PC-9 (cell line): ENCODE measurements around the gene SLC30A10. TPM values are rescaled to one million over a fixed set of nuclear protein-coding genes. Genes with fewer than 3 reads are reported as not detected.
"Not testable (repeated sequence)": the region's sequence is repeated elsewhere in the genome, so short reads cannot be mapped to it uniquely, and the experiment has no call there.

Source experiments
- BruUV-seq: library from RNA; stranded (reverse); fragments of 400-500 nt; replicated peaks from 2 replicates; lab custom pipeline; 2021; lab: Mats Ljungman, UMichigan
- CTCF ChIA-PET: fragments of 300-600 bp; sonication (Branson Sonifier 250); formaldehyde crosslinking; loops from one replicate; lab custom pipeline; 2022; ENCODE audit warnings: antibody characterized with exemption; lab: Charles Lee
- POLR2A ChIA-PET: fragments of 300-600 bp; sonication (Branson Sonifier 250); formaldehyde crosslinking; loops from one replicate; lab custom pipeline; 2022; ENCODE audit warnings: antibody characterized with exemption; ENCODE audit not compliant: unreplicated experiment; lab: Charles Lee
- DNase-seq, 2 experiments: peaks; one replicate each; pipeline versions ENCODE4 v3.0.0 to v3.0.0-alpha.2; 2015 to 2022; ENCODE audit warnings: mixed read lengths in 1 of 2
- H2AFZ ChIP-seq: fragments of 200-600 bp; sonication (generic); 2 replicates; pipeline ENCODE4 v1.8.1; 2017; ENCODE audit warnings: antibody characterized with exemption
- H3F3A ChIP-seq: fragments of 200-600 bp; sonication (generic); 2 replicates; pipeline ENCODE4 v1.8.1; 2017; ENCODE audit warnings: antibody characterized with exemption, mild to moderate bottlenecking, low read depth; ENCODE audit not compliant: insufficient read depth
- H3K27ac ChIP-seq: fragments of 200-600 bp; sonication (generic); 2 replicates; pipeline ENCODE4 v1.6.1; 2016; ENCODE audit warnings: mixed run types
- H3K27me3 ChIP-seq: fragments of 200-600 bp; sonication (generic); 2 replicates; pipeline ENCODE4 v1.6.1; 2016; ENCODE audit warnings: low read depth, mixed run types; ENCODE audit not compliant: insufficient read depth
- H3K36me3 ChIP-seq: fragments of 200-600 bp; sonication (generic); 2 replicates; pipeline ENCODE4 v1.6.1; 2016; ENCODE audit warnings: low read depth, mixed run types
- H3K4me1 ChIP-seq: fragments of 200-600 bp; sonication (generic); replicated peaks from 2 replicates; pipeline ENCODE4 v1.6.1; 2016; ENCODE audit warnings: mixed run types; ENCODE audit not compliant: insufficient read depth
- H3K4me2 ChIP-seq: fragments of 200-600 bp; sonication (generic); 2 replicates; pipeline ENCODE4 v1.6.1; 2017; ENCODE audit warnings: mixed run types
- H3K4me3 ChIP-seq: fragments of 200-600 bp; sonication (generic); 2 replicates; pipeline ENCODE4 v1.6.1; 2016; ENCODE audit warnings: mixed run types
- H3K79me2 ChIP-seq: fragments of 200-600 bp; sonication (generic); 2 replicates; pipeline ENCODE4 v1.6.1; 2017; ENCODE audit warnings: low read depth, mixed run types
- H3K9me2 ChIP-seq: fragments of 200-600 bp; sonication (generic); 2 replicates; pipeline ENCODE4 v1.8.1; 2017; ENCODE audit warnings: mild to moderate bottlenecking; ENCODE audit not compliant: insufficient read depth
- H3K9me3 ChIP-seq: fragments of 200-600 bp; sonication (generic); 2 replicates; pipeline ENCODE4 v1.8.1; 2016; ENCODE audit warnings: low read depth; ENCODE audit not compliant: insufficient read depth
- H4K20me1 ChIP-seq: fragments of 200-600 bp; sonication (generic); 2 replicates; pipeline ENCODE4 v1.8.1; 2017; ENCODE audit not compliant: insufficient read depth
- EZH2 ChIP-seq: fragments of 200-600 bp; sonication (generic); IDR thresholded peaks from 2 replicates; pipeline ENCODE4 v1.8.0; 2017; ENCODE audit warnings: antibody characterized with exemption, low read depth
- intact Hi-C: fragments of 100-400 bp; cut with micrococcal nuclease; formaldehyde crosslinking; loops from one replicate; pipeline ENCODE4 v1.10.0; 2022; ENCODE audit not compliant: unreplicated experiment
- total RNA-seq: library from RNA; stranded (reverse); gene quantifications from 2 replicates; pipeline ENCODE4 v1.2.3, GENCODE V29; 2021
- TF ChIP-seq, protein P1 (sequence below): fragments of 200-600 bp; sonication (generic); conservative IDR thresholded peaks from 2 replicates; pipeline ENCODE4 v1.6.1; 2017; ENCODE audit warnings: mixed run types, antibody characterized with exemption, mild to moderate bottlenecking, moderate library complexity

Gene SLC30A10
- total RNA-seq, 1 experiment from 2014 or later = not detected

DNA sequence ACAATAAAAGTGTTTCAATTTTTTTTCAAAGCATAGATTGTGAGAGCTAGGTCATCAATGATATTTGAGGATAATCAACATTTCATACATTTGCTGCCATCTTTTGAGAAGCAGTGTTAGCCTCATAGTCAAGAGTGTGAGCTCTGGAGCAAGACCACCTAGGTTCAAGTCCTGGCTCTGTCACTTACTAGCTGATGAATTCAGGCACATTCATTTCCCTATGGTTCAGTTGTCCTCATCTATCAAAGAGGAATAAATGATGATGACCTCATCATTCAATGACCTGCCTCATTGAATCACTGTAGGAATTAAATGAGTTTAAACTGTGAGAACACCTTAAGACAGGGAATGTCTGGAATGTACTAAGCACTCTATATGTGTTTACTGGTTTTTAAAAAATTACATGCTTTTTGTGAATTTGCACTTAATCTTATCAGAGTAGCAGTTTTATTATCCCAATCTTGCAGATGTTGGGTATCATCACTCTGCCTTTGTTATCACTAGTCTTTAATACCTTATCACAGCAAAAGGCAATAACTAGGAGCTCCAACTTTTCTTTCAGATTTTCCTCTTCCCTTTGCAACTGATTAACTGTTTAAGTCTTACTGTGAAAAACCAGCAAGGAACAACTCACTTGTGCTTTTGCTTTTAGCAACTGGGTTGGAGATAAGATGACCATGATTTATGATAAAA is 47.4 kb downstream of the SLC30A10 start:
- Histone ChIP-seq H3K4me1 (no peaks in the 10 kb centered on the region), H2AFZ (no peak overlapping the region), H3K27me3 (no peaks in the 10 kb centered on the region), H3K27ac (no peak overlapping the region), H3K36me3 (no peaks in the 10 kb centered on the region), H4K20me1 (no peaks in the 10 kb centered on the region), H3K9me3 (no peaks in the 10 kb centered on the region), H3F3A (no peaks in the 10 kb centered on the region), H3K4me2 (no peak overlapping the region), H3K79me2 (no peaks in the 10 kb centered on the region), H3K9me2 (no peaks in the 10 kb centered on the region), H3K4me3 (no peak overlapping the region)
- POLR2A ChIA-PET = no interaction called here
- TF ChIP-seq, protein P1, sequence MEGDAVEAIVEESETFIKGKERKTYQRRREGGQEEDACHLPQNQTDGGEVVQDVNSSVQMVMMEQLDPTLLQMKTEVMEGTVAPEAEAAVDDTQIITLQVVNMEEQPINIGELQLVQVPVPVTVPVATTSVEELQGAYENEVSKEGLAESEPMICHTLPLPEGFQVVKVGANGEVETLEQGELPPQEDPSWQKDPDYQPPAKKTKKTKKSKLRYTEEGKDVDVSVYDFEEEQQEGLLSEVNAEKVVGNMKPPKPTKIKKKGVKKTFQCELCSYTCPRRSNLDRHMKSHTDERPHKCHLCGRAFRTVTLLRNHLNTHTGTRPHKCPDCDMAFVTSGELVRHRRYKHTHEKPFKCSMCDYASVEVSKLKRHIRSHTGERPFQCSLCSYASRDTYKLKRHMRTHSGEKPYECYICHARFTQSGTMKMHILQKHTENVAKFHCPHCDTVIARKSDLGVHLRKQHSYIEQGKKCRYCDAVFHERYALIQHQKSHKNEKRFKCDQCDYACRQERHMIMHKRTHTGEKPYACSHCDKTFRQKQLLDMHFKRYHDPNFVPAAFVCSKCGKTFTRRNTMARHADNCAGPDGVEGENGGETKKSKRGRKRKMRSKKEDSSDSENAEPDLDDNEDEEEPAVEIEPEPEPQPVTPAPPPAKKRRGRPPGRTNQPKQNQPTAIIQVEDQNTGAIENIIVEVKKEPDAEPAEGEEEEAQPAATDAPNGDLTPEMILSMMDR = no peak
- TF ChIP-seq EZH2 = no peak
- CTCF ChIA-PET = no interaction called here
- BruUV-seq = no TSS peak
- no peak for DNase-seq
- intact Hi-C loops = no loop called here

DNA sequence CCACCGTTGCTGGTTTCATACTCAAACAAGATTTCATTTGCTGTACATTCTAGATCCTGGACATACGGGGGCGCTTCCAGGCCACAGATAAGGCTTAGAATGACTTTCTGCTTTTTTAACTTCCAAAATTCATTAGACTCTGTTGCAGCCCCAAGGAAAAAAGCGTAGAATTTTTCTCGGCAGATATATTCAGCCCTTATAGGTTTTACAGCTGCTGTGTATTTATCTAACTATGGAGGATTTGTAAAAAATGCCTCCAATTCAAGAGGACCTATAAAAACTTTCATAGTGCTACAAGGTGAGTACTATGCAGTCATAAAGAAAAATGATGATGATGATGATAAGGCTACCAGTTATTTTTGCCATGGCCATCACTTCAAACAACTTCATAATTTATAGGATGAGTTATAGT is 51.6 kb downstream of the SLC30A10 start:
- intact Hi-C loops = no loop called here
- Histone ChIP-seq H3K9me3 (no peaks in the 10 kb centered on the region), H3K4me2 (no peak overlapping the region), H3K9me2 (no peaks in the 10 kb centered on the region), H3K27me3 (no peaks in the 10 kb centered on the region), H3K79me2 (no peaks in the 10 kb centered on the region), H4K20me1 (no peaks in the 10 kb centered on the region), H2AFZ (0 out of 2 replicates have a peak overlapping the region, but pooled peaks have one; percentile 8), H3K36me3 (no peaks in the 10 kb centered on the region), H3K4me3 (no peak overlapping the region), H3K4me1 (no peaks in the 10 kb centered on the region), H3F3A (no peaks in the 10 kb centered on the region), H3K27ac (no peak overlapping the region)
- TF ChIP-seq EZH2 = no peak
- TF ChIP-seq, protein P1 = peak; percentile 46; the same call in 1 of the 2 replicates
- DNase-seq = no peak
- ChIA-PET POLR2A (no interaction called here), CTCF (no interaction called here)
- no TSS peak for BruUV-seq

DNA sequence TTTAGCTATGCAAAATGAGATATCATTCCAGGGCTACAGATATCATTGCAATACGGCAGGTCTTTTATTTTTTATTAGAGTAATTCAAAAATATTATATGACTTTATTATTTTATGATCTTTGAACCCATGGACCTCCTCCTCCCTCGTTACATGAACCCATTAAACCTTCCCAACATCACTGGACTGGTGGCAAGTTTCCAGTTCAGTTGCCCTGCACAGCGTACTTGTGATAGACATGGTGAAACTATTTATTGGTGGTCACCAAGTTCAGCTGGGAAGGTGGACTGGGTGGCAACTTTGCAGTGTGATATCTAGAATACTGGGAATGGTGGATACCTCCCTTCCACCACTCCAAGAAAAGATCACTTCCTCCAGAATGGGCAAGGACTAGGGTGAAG is 52.5 kb downstream of the SLC30A10 start:
- H3K4me3 ChIP-seq = no peak overlapping the region
- H3K27ac ChIP-seq = no peak overlapping the region
- TF ChIP-seq, protein P1 = no peak
- TF ChIP-seq EZH2 = no peak
- POLR2A ChIA-PET = no interaction called here
- H4K20me1 ChIP-seq = no peaks in the 10 kb centered on the region
- no peaks in the 10 kb centered on the region for H3K36me3 ChIP-seq
- CTCF ChIA-PET = no interaction called here
- BruUV-seq = no TSS peak
- no peaks in the 10 kb centered on the region for H3K9me2 ChIP-seq
- no peaks in the 10 kb centered on the region for H3K79me2 ChIP-seq
- no peaks in the 10 kb centered on the region for H3K4me1 ChIP-seq
- intact Hi-C loops = no loop called here
- H3F3A ChIP-seq = no peaks in the 10 kb centered on the region
- H3K27me3 ChIP-seq = no peaks in the 10 kb centered on the region
- DNase-seq = no peak
- H3K4me2 ChIP-seq = no peak overlapping the region
- no peaks in the 10 kb centered on the region for H3K9me3 ChIP-seq
- H2AFZ ChIP-seq = no peak overlapping the region

DNA sequence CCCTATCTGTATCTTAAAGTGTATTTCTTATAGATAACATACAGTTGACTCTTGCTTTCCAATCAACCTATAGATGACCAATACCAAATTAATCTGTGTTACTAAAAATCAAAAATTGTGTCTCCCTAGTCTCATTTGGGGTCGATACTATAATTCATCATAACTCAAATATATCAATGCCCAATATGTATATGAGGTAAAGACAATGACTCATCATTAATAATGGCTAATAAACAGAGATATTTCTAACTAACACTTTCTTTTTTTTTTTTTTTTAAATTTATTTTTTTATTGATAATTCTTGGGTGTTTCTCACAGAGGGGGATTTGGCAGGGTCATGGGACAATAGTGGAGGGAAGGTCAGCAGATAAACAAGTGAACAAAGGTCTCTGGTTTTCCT is 55.8 kb downstream of the SLC30A10 start:
- H3K36me3 ChIP-seq, BruUV-seq, CTCF ChIA-PET, H2AFZ ChIP-seq, DNase-seq, H4K20me1 ChIP-seq, H3K27me3 ChIP-seq, H3K9me3 ChIP-seq, H3K27ac ChIP-seq, H3F3A ChIP-seq, intact Hi-C loops, H3K4me3 ChIP-seq, H3K4me2 ChIP-seq, H3K4me1 ChIP-seq, H3K9me2 ChIP-seq, H3K79me2 ChIP-seq, POLR2A ChIA-PET: not testable (repeated sequence)
